Measurements from ENCODE around the gene SYNE2.

The SYNE2 gene

DNA sequence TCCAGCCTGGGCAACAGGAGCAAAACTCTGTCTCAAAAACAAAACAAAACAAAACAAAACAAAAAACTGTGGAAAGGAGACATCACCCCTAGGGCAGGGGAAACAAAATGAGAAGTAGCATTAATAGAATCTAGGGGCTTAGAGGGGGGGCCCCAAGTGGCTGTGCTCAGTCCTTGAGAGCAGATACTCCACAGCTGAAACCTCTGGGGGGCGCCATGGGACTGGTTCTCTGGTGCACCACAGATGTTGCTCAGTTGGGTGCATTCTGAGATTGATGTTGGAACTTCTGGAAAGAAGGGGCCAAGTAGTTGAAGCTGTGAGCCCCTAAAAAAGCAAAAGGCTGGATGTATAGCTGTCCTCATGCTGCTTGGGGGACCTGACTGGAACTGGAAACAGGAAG is 11.8 kb upstream of the SYNE2 start:
- H3K9me2 ChIP-seq (replicated peaks; ENCODE audit: control insufficient read depth, low read length) = no peaks in the 10 kb centered on the region
- no peak overlapping the region for H3K4me3 ChIP-seq (ENCODE audit: low read length)
- H3K79me2 ChIP-seq (ENCODE audit: control insufficient read depth, low read length) = no peaks in the 10 kb centered on the region
- no peak overlapping the region for H3K27ac ChIP-seq (ENCODE audit: low read depth, low read length)
- H3K4me2 ChIP-seq (ENCODE audit: low read length) = no peak overlapping the region
- H3F3A ChIP-seq (ENCODE audit: control insufficient read depth, insufficient read depth) = peaks cover 3% of the 10 kb centered on the region
- no peaks in the 10 kb centered on the region for H3K36me3 ChIP-seq (ENCODE audit: control insufficient read depth, low read length)
- H3K4me1 ChIP-seq (ENCODE audit: control insufficient read depth, low read length) = peaks cover 6% of the 10 kb centered on the region; the same call in 1 of the 2 replicates
- no peaks in the 10 kb centered on the region for H4K20me1 ChIP-seq (ENCODE audit: control insufficient read depth, insufficient read depth, low read depth, low read length)
- H3K9me3 ChIP-seq (ENCODE audit: control insufficient read depth, insufficient read depth, low read length) = peaks cover 8% of the 10 kb centered on the region; the same call in 1 of the 2 replicates
- no peaks in the 10 kb centered on the region for H3K27me3 ChIP-seq (ENCODE audit: control insufficient read depth, low read length)
- TF ChIP-seq, protein P1, sequence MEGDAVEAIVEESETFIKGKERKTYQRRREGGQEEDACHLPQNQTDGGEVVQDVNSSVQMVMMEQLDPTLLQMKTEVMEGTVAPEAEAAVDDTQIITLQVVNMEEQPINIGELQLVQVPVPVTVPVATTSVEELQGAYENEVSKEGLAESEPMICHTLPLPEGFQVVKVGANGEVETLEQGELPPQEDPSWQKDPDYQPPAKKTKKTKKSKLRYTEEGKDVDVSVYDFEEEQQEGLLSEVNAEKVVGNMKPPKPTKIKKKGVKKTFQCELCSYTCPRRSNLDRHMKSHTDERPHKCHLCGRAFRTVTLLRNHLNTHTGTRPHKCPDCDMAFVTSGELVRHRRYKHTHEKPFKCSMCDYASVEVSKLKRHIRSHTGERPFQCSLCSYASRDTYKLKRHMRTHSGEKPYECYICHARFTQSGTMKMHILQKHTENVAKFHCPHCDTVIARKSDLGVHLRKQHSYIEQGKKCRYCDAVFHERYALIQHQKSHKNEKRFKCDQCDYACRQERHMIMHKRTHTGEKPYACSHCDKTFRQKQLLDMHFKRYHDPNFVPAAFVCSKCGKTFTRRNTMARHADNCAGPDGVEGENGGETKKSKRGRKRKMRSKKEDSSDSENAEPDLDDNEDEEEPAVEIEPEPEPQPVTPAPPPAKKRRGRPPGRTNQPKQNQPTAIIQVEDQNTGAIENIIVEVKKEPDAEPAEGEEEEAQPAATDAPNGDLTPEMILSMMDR (IDR thresholded peaks at IDR 0.05; ENCODE audit: low read depth, low read length, poor library complexity, severe bottlenecking) = peak; percentile 68
- TF ChIP-seq EZH2phosphoT487 (IDR thresholded peaks at IDR 0.05; ENCODE audit: borderline replicate concordance, low read length) = no peak

DNA sequence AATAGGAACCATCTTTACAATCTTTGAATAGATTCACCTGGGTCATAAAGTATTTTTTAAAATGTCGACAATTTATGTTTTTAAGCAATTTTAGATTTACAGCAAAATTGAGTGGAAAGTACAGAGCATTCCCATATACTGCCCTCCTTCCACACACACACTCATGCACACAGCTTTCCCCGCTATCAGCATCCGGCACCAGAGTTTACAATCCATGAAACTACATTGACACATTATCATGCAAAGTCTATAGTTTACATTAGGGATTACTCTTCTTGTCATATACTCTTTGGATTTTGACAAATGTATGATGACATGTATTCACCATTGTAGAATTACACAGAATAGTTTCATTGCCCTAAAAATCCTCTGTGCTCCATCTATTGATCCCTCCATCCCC is 9.0 kb upstream of the SYNE2 start:
- peaks cover 3% of the 10 kb centered on the region for H3F3A ChIP-seq (ENCODE audit: control insufficient read depth, insufficient read depth)

DNA sequence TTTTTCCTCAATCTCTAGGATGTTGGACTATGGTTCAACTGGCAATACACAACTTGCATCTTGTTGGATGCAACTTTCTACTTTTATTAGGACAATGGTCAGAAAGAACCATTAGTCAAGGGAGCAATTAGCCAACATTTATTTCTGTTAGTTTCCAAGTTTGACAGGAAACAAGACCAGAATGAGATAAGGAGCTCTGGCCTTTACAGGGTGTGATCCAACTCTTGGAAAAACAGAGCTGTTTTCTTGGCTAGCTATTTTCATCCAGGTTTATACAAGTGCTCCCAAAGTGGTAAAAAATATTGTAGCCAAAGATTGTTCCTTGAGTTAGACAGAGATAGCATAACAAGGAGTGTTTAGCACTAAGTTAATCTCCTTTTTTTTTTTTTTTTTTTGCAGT is 3.9 kb upstream of the SYNE2 start:
- H3F3A ChIP-seq (ENCODE audit: control insufficient read depth, insufficient read depth) = no peaks in the 10 kb centered on the region
- peaks cover 17% of the 10 kb centered on the region for H3K79me2 ChIP-seq (ENCODE audit: control insufficient read depth, low read length)
- no peaks in the 10 kb centered on the region for H3K9me3 ChIP-seq (ENCODE audit: control insufficient read depth, insufficient read depth, low read length)
- H3K4me1 ChIP-seq (ENCODE audit: control insufficient read depth, low read length) = peaks cover 6% of the 10 kb centered on the region
- peaks cover 2% of the 10 kb centered on the region for H3K36me3 ChIP-seq (ENCODE audit: control insufficient read depth, low read length)
- TF ChIP-seq, protein P1 (IDR thresholded peaks at IDR 0.05; ENCODE audit: low read depth, low read length, poor library complexity, severe bottlenecking) = no peak
- no peak for TF ChIP-seq EZH2phosphoT487 (IDR thresholded peaks at IDR 0.05; ENCODE audit: borderline replicate concordance, low read length)
- H3K4me3 ChIP-seq (ENCODE audit: low read length) = no peak overlapping the region
- no peaks in the 10 kb centered on the region for H3K9me2 ChIP-seq (replicated peaks; ENCODE audit: control insufficient read depth, low read length)
- H3K27ac ChIP-seq (ENCODE audit: low read depth, low read length) = no peak overlapping the region
- H3K4me2 ChIP-seq (ENCODE audit: low read length) = no peak overlapping the region
- no peaks in the 10 kb centered on the region for H3K27me3 ChIP-seq (ENCODE audit: control insufficient read depth, low read length)
- H4K20me1 ChIP-seq (ENCODE audit: control insufficient read depth, insufficient read depth, low read depth, low read length) = no peaks in the 10 kb centered on the region

More for the DNA sequence above, 9.0 kb upstream of the SYNE2 start:
- Histone ChIP-seq H3K4me3 (ENCODE audit: low read length) (no peak overlapping the region), H4K20me1 (ENCODE audit: control insufficient read depth, insufficient read depth, low read depth, low read length) (no peaks in the 10 kb centered on the region), H3K9me3 (ENCODE audit: control insufficient read depth, insufficient read depth, low read length) (peaks cover 8% of the 10 kb centered on the region; the same call in 1 of the 2 replicates), H3K27me3 (ENCODE audit: control insufficient read depth, low read length) (no peaks in the 10 kb centered on the region), H3K4me2 (ENCODE audit: low read length) (no peak overlapping the region), H3K4me1 (ENCODE audit: control insufficient read depth, low read length) (peaks cover 6% of the 10 kb centered on the region; the same call in 1 of the 2 replicates), H3K9me2 (replicated peaks; ENCODE audit: control insufficient read depth, low read length) (no peaks in the 10 kb centered on the region), H3K36me3 (ENCODE audit: control insufficient read depth, low read length) (no peaks in the 10 kb centered on the region), H3K27ac (ENCODE audit: low read depth, low read length) (no peak overlapping the region), H3K79me2 (ENCODE audit: control insufficient read depth, low read length) (no peaks in the 10 kb centered on the region)
- TF ChIP-seq, protein P1 (IDR thresholded peaks at IDR 0.05; ENCODE audit: low read depth, low read length, poor library complexity, severe bottlenecking) = no peak
- no peak for TF ChIP-seq EZH2phosphoT487 (IDR thresholded peaks at IDR 0.05; ENCODE audit: borderline replicate concordance, low read length)
